Measurements from ENCODE around the gene TBX15.
A peak's percentile ranks its signal among the peaks of the same experiment; 100 is the strongest.

The TBX15 gene

DNA sequence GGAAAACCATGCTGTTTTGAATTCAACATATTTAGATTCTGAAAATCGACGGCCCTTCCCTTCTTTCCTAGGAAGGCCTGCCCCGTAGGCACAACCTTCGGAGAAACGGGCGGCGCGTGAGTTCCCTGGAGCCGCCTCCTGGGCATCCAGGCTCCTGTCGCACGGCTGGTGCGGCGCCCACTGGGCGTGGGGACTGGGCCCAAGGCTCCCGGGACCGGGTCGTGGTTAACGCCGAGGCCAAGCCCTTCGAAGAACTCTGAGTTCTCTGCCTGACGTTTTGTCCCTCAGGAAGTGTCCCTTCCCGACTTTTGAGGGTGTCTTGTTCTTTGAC, 19.2 kb upstream of the TBX15 start:
- no peak for DNase-seq (ENCODE audit: low read depth)
- TF ChIP-seq, protein P1, sequence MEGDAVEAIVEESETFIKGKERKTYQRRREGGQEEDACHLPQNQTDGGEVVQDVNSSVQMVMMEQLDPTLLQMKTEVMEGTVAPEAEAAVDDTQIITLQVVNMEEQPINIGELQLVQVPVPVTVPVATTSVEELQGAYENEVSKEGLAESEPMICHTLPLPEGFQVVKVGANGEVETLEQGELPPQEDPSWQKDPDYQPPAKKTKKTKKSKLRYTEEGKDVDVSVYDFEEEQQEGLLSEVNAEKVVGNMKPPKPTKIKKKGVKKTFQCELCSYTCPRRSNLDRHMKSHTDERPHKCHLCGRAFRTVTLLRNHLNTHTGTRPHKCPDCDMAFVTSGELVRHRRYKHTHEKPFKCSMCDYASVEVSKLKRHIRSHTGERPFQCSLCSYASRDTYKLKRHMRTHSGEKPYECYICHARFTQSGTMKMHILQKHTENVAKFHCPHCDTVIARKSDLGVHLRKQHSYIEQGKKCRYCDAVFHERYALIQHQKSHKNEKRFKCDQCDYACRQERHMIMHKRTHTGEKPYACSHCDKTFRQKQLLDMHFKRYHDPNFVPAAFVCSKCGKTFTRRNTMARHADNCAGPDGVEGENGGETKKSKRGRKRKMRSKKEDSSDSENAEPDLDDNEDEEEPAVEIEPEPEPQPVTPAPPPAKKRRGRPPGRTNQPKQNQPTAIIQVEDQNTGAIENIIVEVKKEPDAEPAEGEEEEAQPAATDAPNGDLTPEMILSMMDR (conservative IDR thresholded peaks at IDR 0.05; ENCODE audit: low read depth, low read length): no peak
- H3K4me3 ChIP-seq (ENCODE audit: low read depth, low read length): no peak overlapping the region

DNA sequence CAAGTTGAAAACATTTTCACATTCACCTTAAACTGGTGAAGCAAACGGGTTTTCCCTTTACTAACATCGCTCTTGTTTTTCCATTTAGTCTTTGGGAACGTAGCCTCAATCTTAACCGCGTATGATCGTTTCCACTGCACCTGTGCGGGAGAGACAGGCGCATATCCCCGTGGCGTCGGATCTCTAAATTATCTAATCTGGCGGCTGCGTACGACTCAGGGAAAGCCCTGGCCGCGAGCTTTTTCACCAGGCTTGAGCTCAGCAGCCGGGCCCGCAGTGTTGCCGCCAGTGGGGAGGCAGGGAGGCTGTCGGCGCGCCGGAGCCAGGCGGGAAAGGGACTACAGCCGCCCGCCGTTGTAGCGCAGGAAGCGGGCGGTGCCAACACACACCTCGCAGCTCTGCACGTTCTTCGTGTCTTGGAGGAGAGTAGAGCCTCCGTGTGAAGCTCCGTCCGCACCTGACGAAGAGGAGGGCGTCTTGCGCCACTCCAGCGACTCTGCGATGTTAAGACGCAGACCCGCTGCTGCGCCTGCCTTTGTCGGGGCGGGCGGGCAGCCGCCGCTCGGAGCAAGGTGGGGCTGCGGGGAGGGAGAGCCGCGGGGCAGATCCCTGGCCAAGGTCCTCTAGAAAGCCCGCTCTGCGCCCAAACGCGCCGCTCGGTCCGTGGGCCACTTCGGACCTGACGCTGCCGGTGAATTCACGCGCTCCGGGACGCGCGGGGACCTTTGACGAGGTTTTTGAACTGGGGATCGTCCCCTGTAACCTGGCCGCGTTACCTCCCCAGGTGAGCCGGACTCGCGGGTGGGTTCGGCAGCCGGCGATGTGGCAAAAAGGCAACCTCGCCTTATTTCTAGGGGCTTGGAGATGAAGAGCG, 18.5 kb upstream of the TBX15 start:
- H3K4me3 ChIP-seq (ENCODE audit: low read depth, low read length): peak overlapping the region; percentile 42
- no peak for DNase-seq (ENCODE audit: low read depth)
- TF ChIP-seq, protein P1 (conservative IDR thresholded peaks at IDR 0.05; ENCODE audit: low read depth, low read length): no peak

DNA sequence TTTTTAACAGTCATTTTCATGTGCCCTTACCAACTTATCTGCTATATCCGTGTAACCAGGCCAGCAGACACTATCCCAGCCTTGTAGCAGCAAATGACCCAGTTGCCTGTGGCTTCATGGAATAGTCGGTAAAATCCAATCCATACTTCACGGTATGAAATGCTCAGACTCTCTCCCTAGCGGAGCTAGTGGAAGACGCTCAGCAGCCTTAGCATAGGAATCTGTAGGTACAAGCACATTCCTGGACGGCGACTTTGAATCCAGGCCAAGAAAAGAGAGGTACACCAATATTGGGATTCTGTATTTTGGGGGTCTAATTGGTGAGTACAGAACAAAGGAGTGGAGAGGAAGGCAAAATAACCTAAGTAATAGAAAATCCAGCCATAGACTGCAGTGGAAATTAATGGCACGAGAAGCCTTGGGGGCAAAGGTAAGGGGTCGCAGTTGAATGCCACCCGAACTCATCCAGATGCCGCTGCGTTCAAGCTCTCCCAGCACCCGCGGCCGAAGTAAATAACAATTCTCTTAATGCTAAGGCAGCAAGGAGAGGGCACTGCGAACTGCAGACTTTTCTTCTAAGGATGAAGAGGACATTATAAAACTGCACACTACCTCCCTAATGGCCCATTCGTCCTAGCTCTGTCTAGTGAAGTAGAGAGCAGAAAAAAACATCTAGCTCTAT, 17.7 kb upstream of the TBX15 start:
- no peak for DNase-seq (ENCODE audit: low read depth)
- TF ChIP-seq, protein P1 (conservative IDR thresholded peaks at IDR 0.05; ENCODE audit: low read depth, low read length): no peak
- no peak overlapping the region for H3K4me3 ChIP-seq (ENCODE audit: low read depth, low read length)

DNA sequence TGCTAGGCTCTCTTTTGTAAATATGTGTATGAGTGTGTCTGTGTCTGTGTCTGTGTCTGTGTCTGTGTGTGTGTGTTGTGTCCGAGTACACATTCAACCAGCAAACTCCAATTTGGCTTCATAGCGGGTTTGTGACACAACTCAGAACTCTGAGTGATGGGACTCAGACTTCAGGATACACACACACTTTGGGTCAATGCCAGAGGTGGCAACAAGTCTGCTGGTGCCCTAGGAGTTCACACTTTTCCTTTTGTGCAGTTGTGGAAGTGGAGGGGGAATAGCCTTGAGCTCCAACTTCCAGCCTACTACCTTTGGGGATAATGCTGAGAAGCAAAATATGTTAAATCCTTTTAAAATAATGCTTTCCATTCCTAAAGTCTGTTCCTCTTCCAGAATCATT, 16.6 kb upstream of the TBX15 start:
- DNase-seq (ENCODE audit: low read depth): no peak
- H3K4me3 ChIP-seq (ENCODE audit: low read depth, low read length): no peak overlapping the region
- TF ChIP-seq, protein P1 (conservative IDR thresholded peaks at IDR 0.05; ENCODE audit: low read depth, low read length): no peak

DNA sequence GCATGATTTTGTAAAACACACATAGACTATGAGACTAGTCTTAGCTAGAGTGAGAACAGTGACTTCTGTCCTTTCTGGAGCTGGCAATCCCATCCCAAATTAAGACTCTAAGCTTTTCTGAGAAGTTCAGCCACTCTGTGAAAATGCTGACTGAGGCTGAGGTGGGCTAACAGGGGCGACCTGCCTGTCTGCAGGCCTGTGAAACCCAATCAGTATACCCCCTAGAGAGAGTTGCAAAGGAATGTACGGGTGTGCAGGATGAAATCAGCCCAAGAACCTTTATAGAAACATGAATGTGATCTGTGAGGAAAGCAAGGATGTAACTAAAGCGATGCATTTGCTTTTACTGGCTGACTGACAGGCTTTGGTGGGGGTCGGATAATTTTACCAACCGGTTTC, 16.0 kb upstream of the TBX15 start:
- peak; percentile 62 for DNase-seq (ENCODE audit: low read depth)
- TF ChIP-seq, protein P1 (conservative IDR thresholded peaks at IDR 0.05; ENCODE audit: low read depth, low read length): no peak
- H3K4me3 ChIP-seq (ENCODE audit: low read depth, low read length): no peak overlapping the region

DNA sequence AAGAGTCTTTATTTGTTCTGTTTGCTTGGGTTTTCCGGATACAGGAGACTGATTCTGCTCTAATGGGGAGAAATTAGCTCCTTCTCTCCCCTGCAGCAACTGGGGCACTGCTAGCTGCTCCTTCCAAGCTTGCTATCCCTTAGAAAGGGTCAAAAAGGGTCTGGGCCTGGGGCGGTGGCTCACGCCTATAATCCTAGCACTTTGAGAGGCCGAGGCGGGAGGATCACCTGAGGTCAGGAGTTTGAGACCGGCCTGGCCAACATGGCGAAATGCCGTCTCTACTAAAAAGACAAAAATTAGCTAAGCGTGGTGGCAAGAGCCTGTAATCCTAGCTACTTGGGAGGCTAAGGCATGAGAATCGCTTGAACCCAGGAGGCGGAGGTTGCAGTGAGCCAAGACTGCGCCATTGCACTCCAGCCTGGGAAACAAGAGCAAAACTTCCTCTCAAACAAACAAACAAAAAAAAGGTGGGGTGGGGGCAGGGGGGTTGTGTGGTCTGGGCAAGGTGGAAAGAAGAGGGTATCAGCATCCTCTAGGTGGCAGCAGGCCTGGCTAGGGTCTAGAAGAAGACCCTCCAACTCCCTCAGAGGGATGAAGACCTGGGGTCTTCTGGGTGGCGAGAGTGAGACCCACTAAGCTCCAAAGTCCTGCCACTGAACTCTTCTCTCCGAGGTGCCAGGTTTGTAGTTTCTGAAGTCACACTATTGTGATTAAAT, 15.4 kb upstream of the TBX15 start:
- H3K4me3 ChIP-seq (ENCODE audit: low read depth, low read length): no peak overlapping the region
- DNase-seq (ENCODE audit: low read depth): no peak
- TF ChIP-seq, protein P1 (conservative IDR thresholded peaks at IDR 0.05; ENCODE audit: low read depth, low read length): peak; percentile 49

All from choroid plexus epithelial cell (primary cell).